BE2C (cell line): ENCODE data around the gene ZBTB16.

ENCODE experiments used
- DNase-seq: peaks from one replicate; pipeline ENCODE4 v3.0.0-alpha.2; 2020
- H3K27me3 ChIP-seq: fragments of 250-450 bp; sonication (Bioruptor Pico); 2 replicates; pipeline ENCODE4 v1.5.1; 2020; ENCODE audit warnings: mild to moderate bottlenecking
- H3K36me3 ChIP-seq: fragments of 250-450 bp; sonication (Bioruptor Pico); 2 replicates; pipeline ENCODE4 v1.5.1; 2020; ENCODE audit warnings: mild to moderate bottlenecking
- H3K4me1 ChIP-seq: fragments of 250-450 bp; sonication (Bioruptor Pico); 2 replicates; pipeline ENCODE4 v1.5.1; 2020
- H3K4me3 ChIP-seq: 2 replicates; pipeline ENCODE4 v1.5.1; 2011; ENCODE audit warnings: low read depth, low read length
- H3K9me3 ChIP-seq: fragments of 250-450 bp; sonication (Bioruptor Pico); 2 replicates; pipeline ENCODE4 v1.5.1; 2020
- TF ChIP-seq, protein P1 (sequence below): IDR thresholded peaks from 2 replicates; pipeline ENCODE4 v1.5.1; 2012; ENCODE audit warnings: mild to moderate bottlenecking, low read depth, low read length

Gene ZBTB16

GRCh38 chr11:114132417-114132816 is 72.9 kb downstream of the ZBTB16 start:
- H3K36me3 ChIP-seq: no peaks in the 10 kb centered on the region
- TF ChIP-seq, protein P1, sequence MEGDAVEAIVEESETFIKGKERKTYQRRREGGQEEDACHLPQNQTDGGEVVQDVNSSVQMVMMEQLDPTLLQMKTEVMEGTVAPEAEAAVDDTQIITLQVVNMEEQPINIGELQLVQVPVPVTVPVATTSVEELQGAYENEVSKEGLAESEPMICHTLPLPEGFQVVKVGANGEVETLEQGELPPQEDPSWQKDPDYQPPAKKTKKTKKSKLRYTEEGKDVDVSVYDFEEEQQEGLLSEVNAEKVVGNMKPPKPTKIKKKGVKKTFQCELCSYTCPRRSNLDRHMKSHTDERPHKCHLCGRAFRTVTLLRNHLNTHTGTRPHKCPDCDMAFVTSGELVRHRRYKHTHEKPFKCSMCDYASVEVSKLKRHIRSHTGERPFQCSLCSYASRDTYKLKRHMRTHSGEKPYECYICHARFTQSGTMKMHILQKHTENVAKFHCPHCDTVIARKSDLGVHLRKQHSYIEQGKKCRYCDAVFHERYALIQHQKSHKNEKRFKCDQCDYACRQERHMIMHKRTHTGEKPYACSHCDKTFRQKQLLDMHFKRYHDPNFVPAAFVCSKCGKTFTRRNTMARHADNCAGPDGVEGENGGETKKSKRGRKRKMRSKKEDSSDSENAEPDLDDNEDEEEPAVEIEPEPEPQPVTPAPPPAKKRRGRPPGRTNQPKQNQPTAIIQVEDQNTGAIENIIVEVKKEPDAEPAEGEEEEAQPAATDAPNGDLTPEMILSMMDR: no peak
- H3K27me3 ChIP-seq: peaks cover 4% of the 10 kb centered on the region; the same call in 1 of the 2 replicates
- no peak for DNase-seq
- H3K9me3 ChIP-seq: no peaks in the 10 kb centered on the region
- no peaks in the 10 kb centered on the region for H3K4me1 ChIP-seq
- H3K4me3 ChIP-seq: no peak overlapping the region

- no peaks in the 10 kb centered on the region for H3K36me3 ChIP-seq
- peaks cover 4% of the 10 kb centered on the region; the same call in 1 of the 2 replicates for H3K27me3 ChIP-seq
- TF ChIP-seq, protein P1: no peak
- no peaks in the 10 kb centered on the region for H3K9me3 ChIP-seq
- no peak overlapping the region for H3K4me3 ChIP-seq
- DNase-seq: no peak
- no peaks in the 10 kb centered on the region for H3K4me1 ChIP-seq
Observed at GRCh38 chr11:114132944-114133394, 73.5 kb downstream of the ZBTB16 start.

DNA sequence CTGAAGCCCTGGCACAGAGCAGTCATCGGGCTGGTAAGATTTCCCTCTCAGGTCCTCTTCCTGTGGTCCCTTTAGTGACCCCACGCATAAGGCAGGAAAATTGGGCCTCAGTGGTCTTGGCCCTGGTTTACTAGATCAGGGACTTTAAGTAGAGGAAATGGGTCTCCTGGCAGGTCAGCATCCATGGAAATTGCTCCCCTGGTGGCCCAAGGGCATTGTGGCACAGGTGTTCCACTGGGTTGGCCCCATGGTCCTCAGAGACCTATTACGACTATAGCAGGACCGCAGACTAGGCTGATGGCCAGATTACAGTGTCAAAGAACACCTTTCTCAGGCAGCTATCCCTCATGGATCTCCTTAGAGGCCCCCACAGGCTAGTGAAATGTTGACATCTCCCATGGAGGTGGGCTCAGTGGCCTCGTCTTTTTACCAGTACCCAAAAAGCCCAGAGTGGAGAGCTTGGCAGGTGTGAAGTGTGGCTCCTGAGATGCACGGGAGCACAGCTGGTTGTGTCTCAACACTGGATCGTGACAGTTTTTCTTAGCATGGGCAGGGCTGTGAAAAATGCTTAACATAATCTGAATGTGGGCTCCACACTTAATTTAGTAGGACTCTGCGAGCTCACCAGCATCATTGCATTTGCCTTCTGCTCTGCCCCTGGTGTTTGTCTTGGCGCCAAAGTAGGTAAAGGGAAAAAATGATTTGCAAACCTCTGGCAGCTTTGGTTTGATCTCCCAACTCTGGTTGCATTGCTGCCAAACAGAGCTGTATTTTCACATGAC is 74.2 kb downstream of the ZBTB16 start:
- TF ChIP-seq, protein P1: no peak
- no peaks in the 10 kb centered on the region for H3K4me1 ChIP-seq
- no peak for DNase-seq
- H3K36me3 ChIP-seq: no peaks in the 10 kb centered on the region
- H3K27me3 ChIP-seq: peaks cover 5% of the 10 kb centered on the region
- no peaks in the 10 kb centered on the region for H3K9me3 ChIP-seq
- H3K4me3 ChIP-seq: no peak overlapping the region

- DNase-seq: no peak
- peaks cover 8% of the 10 kb centered on the region for H3K27me3 ChIP-seq
- no peaks in the 10 kb centered on the region for H3K36me3 ChIP-seq
- no peak overlapping the region for H3K4me3 ChIP-seq
- no peaks in the 10 kb centered on the region for H3K4me1 ChIP-seq
- TF ChIP-seq, protein P1: no peak
- H3K9me3 ChIP-seq: no peaks in the 10 kb centered on the region
Observed at GRCh38 chr11:114134870-114135269, 75.4 kb downstream of the ZBTB16 start.

- TF ChIP-seq, protein P1: no peak
- DNase-seq: no peak
- Histone ChIP-seq H3K9me3 (no peaks in the 10 kb centered on the region), H3K4me1 (no peaks in the 10 kb centered on the region), H3K36me3 (no peaks in the 10 kb centered on the region), H3K27me3 (peaks cover 8% of the 10 kb centered on the region), H3K4me3 (no peak overlapping the region)
Observed at GRCh38 chr11:114135737-114136151, 76.2 kb downstream of the ZBTB16 start.
